ENCODE data around the gene TMEM179B. TPM values are rescaled to one million over a fixed set of nuclear protein-coding genes. Genes with fewer than 3 reads are reported as not detected.
A peak's percentile ranks its signal among the peaks of the same experiment; 100 is the strongest.

The TMEM179B gene
- total and polyA plus RNA-seq, 4 donors = 21.1 to 81.4 (median 32.7) TPM

- TF ChIP-seq NR2F2 (IDR thresholded peaks at IDR 0.05) = peak; percentile 49
- TF ChIP-seq GABPA (IDR thresholded peaks at IDR 0.05 in 1 of 2, conservative IDR thresholded peaks at IDR 0.05 in 1 of 2) = peak; percentile 71 to 94
- peak; percentile 68 for TF ChIP-seq SP1 (IDR thresholded peaks at IDR 0.05)
- TF ChIP-seq ATF3 (IDR thresholded peaks at IDR 0.05) = no peak
- peak; percentile 18 to 28 for TF ChIP-seq HNF4A (conservative IDR thresholded peaks at IDR 0.05)
- no peak for TF ChIP-seq RAD21 (IDR thresholded peaks at IDR 0.05)
Measured at GRCh38 chr11:62839050-62839945, 52.1 kb downstream of the TMEM179B start, which contains the start of gene WDR74 (continued).

Small RNA genes within 50 kb of the gene (small RNA-seq; reads per million reads assigned to genes)
- gene MIR6514 = 0.31 reads per million, percentile 30 among the genes with 10 or more reads in this experiment
- not detected for gene RNU6-118P

Other genes starting within 250 kb of the TMEM179B start
Only the 30 nearest of the 31 such genes appear.
- gene EEF1G, start 213.5 kb upstream of the TMEM179B start, total RNA-seq = 100 to 1,000 TPM; 373 to 640 TPM
- gene EEF1G, start 213.5 kb upstream of the TMEM179B start, polyA plus RNA-seq = 100 to 1,000 TPM; 251 to 566 TPM
- gene TUT1, start 195.9 kb upstream of the TMEM179B start, total RNA-seq = 10 to 100 TPM in 1 of 2 donors, 1 to 10 TPM in 1; 5.6 to 12.1 TPM
- 10 to 100 TPM; 15.2 to 15.8 TPM for gene TUT1, start 195.9 kb upstream of the TMEM179B start, polyA plus RNA-seq
- 10 to 100 TPM; 43.1 to 55.3 TPM for gene MTA2, start 185.5 kb upstream of the TMEM179B start, total RNA-seq
- 10 to 100 TPM in 1 of 2 donors, 1 to 10 TPM in 1; 4.4 to 21.4 TPM for gene MTA2, start 185.5 kb upstream of the TMEM179B start, polyA plus RNA-seq
- gene EML3, start 174.6 kb upstream of the TMEM179B start, total RNA-seq = 10 to 100 TPM in 1 of 2 donors, 1 to 10 TPM in 1; 6.0 to 17.2 TPM
- gene EML3, start 174.6 kb upstream of the TMEM179B start, polyA plus RNA-seq = 10 to 100 TPM in 1 of 2 donors, 1 to 10 TPM in 1; 9.9 to 19.3 TPM
- gene ROM1, start 174.1 kb upstream of the TMEM179B start, total RNA-seq = 1 to 10 TPM in 1 of 2 donors, under 1 TPM in 1; 0.84 to 1.3 TPM
- gene ROM1, start 174.1 kb upstream of the TMEM179B start, polyA plus RNA-seq = 1 to 10 TPM in 1 of 2 donors, under 1 TPM in 1; 0.86 to 3.9 TPM
- 10 to 100 TPM; 13.1 TPM for gene B3GAT3, start 165.4 kb upstream of the TMEM179B start, total RNA-seq
- 10 to 100 TPM; 22.5 to 29.2 TPM for gene B3GAT3, start 165.4 kb upstream of the TMEM179B start, polyA plus RNA-seq
- gene GANAB, start 140.8 kb upstream of the TMEM179B start, total RNA-seq = 100 to 1,000 TPM; 130 to 209 TPM
- 100 to 1,000 TPM in 1 of 2 donors, 10 to 100 TPM in 1; 45.2 to 166 TPM for gene GANAB, start 140.8 kb upstream of the TMEM179B start, polyA plus RNA-seq
- gene INTS5, start 134.1 kb upstream of the TMEM179B start, total RNA-seq = 10 to 100 TPM; 12.7 to 17.5 TPM
- 10 to 100 TPM in 1 of 2 donors, 1 to 10 TPM in 1; 6.5 to 14.6 TPM for gene INTS5, start 134.1 kb upstream of the TMEM179B start, polyA plus RNA-seq
- 10 to 100 TPM; 16.5 to 17.7 TPM for gene C11orf98, start 122.2 kb upstream of the TMEM179B start, total RNA-seq
- gene C11orf98, start 122.2 kb upstream of the TMEM179B start, polyA plus RNA-seq = 10 to 100 TPM; 43.8 to 49.9 TPM
- gene CSKMT, start 122.1 kb upstream of the TMEM179B start, total RNA-seq = 1 to 10 TPM; 1.8 to 2.5 TPM
- gene CSKMT, start 122.1 kb upstream of the TMEM179B start, polyA plus RNA-seq = 1 to 10 TPM; 2.1 to 2.4 TPM
- 1 to 10 TPM; 2.9 to 6.3 TPM for gene UQCC3, start 115.7 kb upstream of the TMEM179B start, total RNA-seq
- gene UQCC3, start 115.7 kb upstream of the TMEM179B start, polyA plus RNA-seq = 10 to 100 TPM in 1 of 2 donors, 1 to 10 TPM in 1; 7.0 to 12.2 TPM
- gene LBHD1, start 115.1 kb upstream of the TMEM179B start, total RNA-seq = 1 to 10 TPM; 3.5 to 4.4 TPM
- gene LBHD1, start 115.1 kb upstream of the TMEM179B start, polyA plus RNA-seq = 1 to 10 TPM; 1.6 to 3.4 TPM
- 10 to 100 TPM; 31.4 to 45.5 TPM for gene UBXN1, start 108.3 kb upstream of the TMEM179B start, total RNA-seq
- gene UBXN1, start 108.3 kb upstream of the TMEM179B start, polyA plus RNA-seq = 10 to 100 TPM; 36.8 to 45.7 TPM
- under 1 TPM in 1 of 2 donors, not detected in 1; 0.08 TPM for gene LRRN4CL, start 97.9 kb upstream of the TMEM179B start, total RNA-seq
- under 1 TPM in 1 of 2 donors, not detected in 1; 0.06 TPM for gene LRRN4CL, start 97.9 kb upstream of the TMEM179B start, polyA plus RNA-seq
- gene BSCL2, start 80.0 kb upstream of the TMEM179B start, total RNA-seq = 10 to 100 TPM; 15.1 to 23.0 TPM
- 10 to 100 TPM; 34.5 to 40.0 TPM for gene BSCL2, start 80.0 kb upstream of the TMEM179B start, polyA plus RNA-seq
- under 1 TPM in 1 of 2 donors, not detected in 1; 0.19 TPM for gene GNG3, start 79.7 kb upstream of the TMEM179B start, total RNA-seq
- not detected for gene GNG3, start 79.7 kb upstream of the TMEM179B start, polyA plus RNA-seq
- 10 to 100 TPM; 14.0 to 17.0 TPM for gene HNRNPUL2, start 59.9 kb upstream of the TMEM179B start, total RNA-seq
- gene HNRNPUL2, start 59.9 kb upstream of the TMEM179B start, polyA plus RNA-seq = 10 to 100 TPM in 1 of 2 donors, 1 to 10 TPM in 1; 1.3 to 12.0 TPM
- gene TTC9C, start 58.9 kb upstream of the TMEM179B start, total RNA-seq = 10 to 100 TPM; 12.0 to 16.1 TPM
- gene TTC9C, start 58.9 kb upstream of the TMEM179B start, polyA plus RNA-seq = 10 to 100 TPM in 1 of 2 donors, 1 to 10 TPM in 1; 10.0 to 14.0 TPM
- 1 to 10 TPM; 5.9 to 6.4 TPM for gene ZBTB3, start 33.2 kb upstream of the TMEM179B start, total RNA-seq
- 1 to 10 TPM; 1.5 to 2.6 TPM for gene ZBTB3, start 33.2 kb upstream of the TMEM179B start, polyA plus RNA-seq
- gene POLR2G, start 25.8 kb upstream of the TMEM179B start, total RNA-seq = 10 to 100 TPM; 21.9 to 29.0 TPM
- 10 to 100 TPM; 42.4 to 46.9 TPM for gene POLR2G, start 25.8 kb upstream of the TMEM179B start, polyA plus RNA-seq
- gene TAF6L, start 16.0 kb upstream of the TMEM179B start, total RNA-seq = 10 to 100 TPM in 1 of 2 donors, 1 to 10 TPM in 1; 8.5 to 25.2 TPM
- gene TAF6L, start 16.0 kb upstream of the TMEM179B start, polyA plus RNA-seq = 10 to 100 TPM in 1 of 2 donors, 1 to 10 TPM in 1; 5.8 to 12.8 TPM
- 10 to 100 TPM in 1 of 2 donors, 1 to 10 TPM in 1; 9.2 to 11.8 TPM for gene TMEM223, start 4.6 kb downstream of the TMEM179B start, total RNA-seq
- 10 to 100 TPM; 14.2 to 23.8 TPM for gene TMEM223, start 4.6 kb downstream of the TMEM179B start, polyA plus RNA-seq
- gene NXF1, start 18.0 kb downstream of the TMEM179B start, total RNA-seq = 10 to 100 TPM; 17.3 to 38.3 TPM
- 10 to 100 TPM; 30.3 to 35.1 TPM for gene NXF1, start 18.0 kb downstream of the TMEM179B start, polyA plus RNA-seq
- 10 to 100 TPM; 22.4 to 34.1 TPM for gene STX5, start 44.6 kb downstream of the TMEM179B start, total RNA-seq
- gene STX5, start 44.6 kb downstream of the TMEM179B start, polyA plus RNA-seq = 10 to 100 TPM; 13.6 to 29.8 TPM
- not detected for gene TEX54, start 45.4 kb downstream of the TMEM179B start, total RNA-seq
- gene TEX54, start 45.4 kb downstream of the TMEM179B start, polyA plus RNA-seq = 1 to 10 TPM in 1 of 2 donors, not detected in 1; 1.6 TPM
- 10 to 100 TPM; 17.1 to 21.5 TPM for gene WDR74, start 52.2 kb downstream of the TMEM179B start, total RNA-seq
- gene WDR74, start 52.2 kb downstream of the TMEM179B start, polyA plus RNA-seq = 10 to 100 TPM; 19.6 to 22.5 TPM
- gene SLC3A2, start 93.5 kb downstream of the TMEM179B start, total RNA-seq = 10 to 100 TPM; 48.1 to 59.5 TPM
- gene SLC3A2, start 93.5 kb downstream of the TMEM179B start, polyA plus RNA-seq = 10 to 100 TPM; 34.3 to 53.9 TPM
- gene CHRM1, start 134.0 kb downstream of the TMEM179B start, total RNA-seq = not detected
- gene CHRM1, start 134.0 kb downstream of the TMEM179B start, polyA plus RNA-seq = not detected
- gene SLC22A6, start 197.6 kb downstream of the TMEM179B start, total RNA-seq = not detected
- gene SLC22A6, start 197.6 kb downstream of the TMEM179B start, polyA plus RNA-seq = not detected
- not detected for gene SLC22A8, start 228.4 kb downstream of the TMEM179B start, total RNA-seq
- gene SLC22A8, start 228.4 kb downstream of the TMEM179B start, polyA plus RNA-seq = not detected

Measured in liver (tissue), 6 donors.